Karpas-422 (cell line): Measurements from ENCODE around the gene FAM43A. TPM values are rescaled to one million over a fixed set of nuclear protein-coding genes. Genes with fewer than 3 reads are reported as not detected.

Experiments used
- DNase-seq: peaks from one replicate; pipeline ENCODE4 v3.0.0-alpha.2; 2015
- H2AFZ ChIP-seq: fragments of 200-600 bp; sonication (generic); 2 replicates; pipeline ENCODE4 v1.6.1; 2014; ENCODE audit warnings: antibody characterized with exemption, low read length, mixed read lengths
- H3K27ac ChIP-seq: fragments of 200-600 bp; sonication (generic); 2 replicates; pipeline ENCODE4 v1.5.1; 2014; ENCODE audit warnings: mild to moderate bottlenecking, low read length, moderate library complexity
- H3K27me3 ChIP-seq: fragments of 200-600 bp; sonication (generic); 2 replicates; pipeline ENCODE4 v1.6.1; 2014; ENCODE audit warnings: low read length, mixed read lengths
- H3K36me3 ChIP-seq: fragments of 200-600 bp; sonication (generic); 2 replicates; pipeline ENCODE4 v1.6.1; 2014; ENCODE audit warnings: low read length, mixed read lengths; ENCODE audit not compliant: insufficient read depth
- H3K4me1 ChIP-seq: fragments of 200-600 bp; sonication (generic); 2 replicates; pipeline ENCODE4 v1.6.1; 2014; ENCODE audit warnings: mild to moderate bottlenecking, low read length, mixed read lengths
- H3K4me2 ChIP-seq: fragments of 200-600 bp; sonication (generic); 2 replicates; pipeline ENCODE4 v1.6.1; 2014; ENCODE audit warnings: low read length, low read depth, mild to moderate bottlenecking; ENCODE audit not compliant: poor library complexity, severe bottlenecking
- H3K4me3 ChIP-seq: fragments of 200-600 bp; sonication (generic); 2 replicates; pipeline ENCODE4 v1.5.1; 2014; ENCODE audit warnings: mild to moderate bottlenecking, antibody characterized with exemption, low read length, mixed read lengths
- H3K79me2 ChIP-seq: fragments of 200-600 bp; sonication (generic); 2 replicates; pipeline ENCODE4 v1.6.1; 2014; ENCODE audit warnings: mild to moderate bottlenecking, low read length, mixed read lengths
- H3K9ac ChIP-seq: fragments of 200-600 bp; sonication (generic); 2 replicates; pipeline ENCODE4 v1.6.0; 2014; ENCODE audit warnings: low read length
- H3K9me2 ChIP-seq: fragments of 200-600 bp; sonication (generic), shearing (Covaris generic); replicated peaks from 2 replicates; pipeline ENCODE4 v1.6.0; 2014; ENCODE audit warnings: mild to moderate bottlenecking, low read length, moderate library complexity; ENCODE audit not compliant: insufficient read depth
- H3K9me3 ChIP-seq: fragments of 300-700, 200-600 bp; sonication (generic); 2 replicates; pipeline ENCODE4 v1.6.1; 2014; ENCODE audit warnings: low read length, mixed read lengths
- H4K20me1 ChIP-seq: fragments of 200-600 bp; sonication (generic); 2 replicates; pipeline ENCODE4 v1.6.1; 2014; ENCODE audit warnings: mild to moderate bottlenecking, antibody characterized with exemption, low read length, low read depth; ENCODE audit not compliant: insufficient read depth
- total RNA-seq: library from RNA; depleted of rRNA; stranded (reverse); fragments of >200 nt; shearing (Covaris generic); gene quantifications from 2 replicates; pipeline ENCODE4 v1.2.3, GENCODE V29; 2014; ENCODE audit warnings: low replicate concordance

The FAM43A gene
- total RNA-seq, 1 experiment from 2014 or later = 80.7 TPM

DNA sequence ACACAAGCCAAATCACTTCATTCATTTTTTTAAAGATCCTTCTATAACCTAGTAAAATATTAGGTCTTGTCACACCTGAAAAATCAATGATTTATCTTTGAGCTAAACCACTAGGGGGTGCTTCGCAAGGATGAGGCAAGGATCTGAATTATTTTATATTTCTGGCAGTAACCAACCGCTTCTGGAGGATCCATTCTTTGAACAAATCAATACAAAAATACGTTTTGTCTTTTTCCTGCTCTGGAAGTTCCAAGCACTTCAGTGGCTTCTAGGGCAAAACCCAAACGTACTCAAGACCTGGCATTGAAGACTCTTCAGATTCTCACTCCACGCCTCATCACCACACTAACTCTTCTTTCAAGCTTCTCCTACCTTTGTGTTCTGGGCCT is 14.2 kb upstream of the FAM43A start:
- Histone ChIP-seq H3K27me3 (no peaks in the 10 kb centered on the region), H4K20me1 (peaks cover 8% of the 10 kb centered on the region; the same call in 1 of the 2 replicates), H3K27ac (peak overlapping the region; percentile 70; the same call in 1 of the 2 replicates), H3K9ac (peak overlapping the region; percentile 79), H3K4me1 (peaks cover 32% of the 10 kb centered on the region), H2AFZ (peak overlapping the region; percentile 83; the same call in 1 of the 2 replicates), H3K79me2 (peaks cover 45% of the 10 kb centered on the region), H3K4me2 (peak overlapping the region; percentile 91), H3K4me3 (peak overlapping the region; percentile 75), H3K36me3 (peaks cover 21% of the 10 kb centered on the region; the same call in 1 of the 2 replicates), H3K9me2 (no peaks in the 10 kb centered on the region), H3K9me3 (no peaks in the 10 kb centered on the region)
- peak; percentile 82 for DNase-seq

GRCh38 chr3:194671900-194672808 is 13.5 kb upstream of the FAM43A start, which contains the start of gene LSG1:
Gene LSG1 (minus strand): TSS chr3:194672191. CDS start chr3:194672162, 29 bp downstream.
- Histone ChIP-seq H3K9me3 (no peaks in the 10 kb centered on the region), H3K4me3 (peak within 1 kb of the TSS; percentile 75), H3K27ac (peak within 1 kb of the TSS; percentile 70), H3K4me2 (peak within 1 kb of the TSS; percentile 91), H3K27me3 (no peaks in the 10 kb centered on the region), H3K79me2 (peaks cover 45% of the 10 kb centered on the region), H3K9me2 (no peaks in the 10 kb centered on the region), H2AFZ (peak within 1 kb of the TSS; percentile 83), H4K20me1 (peaks cover 8% of the 10 kb centered on the region; the same call in 1 of the 2 replicates), H3K9ac (peak within 1 kb of the TSS; percentile 79), H3K4me1 (peaks cover 32% of the 10 kb centered on the region), H3K36me3 (peaks cover 18% of the 10 kb centered on the region; the same call in 1 of the 2 replicates)
- DNase-seq = peak; percentile 99

DNA sequence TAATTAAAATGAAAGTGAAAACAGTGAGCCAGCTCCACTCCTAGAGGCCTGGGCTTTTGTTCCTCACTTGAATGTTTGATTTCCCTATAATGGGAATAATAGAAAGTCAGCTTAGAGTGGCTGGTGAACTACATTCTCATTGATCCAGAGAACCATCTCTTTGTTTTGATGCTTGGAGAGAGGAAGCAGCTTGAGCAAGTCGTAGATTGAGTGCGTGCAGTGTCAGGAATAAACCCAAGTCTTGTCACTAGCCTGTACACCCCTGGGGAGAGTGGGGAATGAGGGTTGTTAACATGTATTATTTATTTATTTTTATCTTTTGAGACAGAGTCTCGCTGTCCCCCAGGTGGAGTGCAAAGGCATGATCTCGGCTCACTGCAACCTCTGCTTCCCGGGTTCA is 12.8 kb upstream of the FAM43A start:
- no peaks in the 10 kb centered on the region for H3K9me3 ChIP-seq
- no peak for DNase-seq
- H3K4me3 ChIP-seq = peak overlapping the region; percentile 75
- peaks cover 8% of the 10 kb centered on the region; the same call in 1 of the 2 replicates for H4K20me1 ChIP-seq
- 0 out of 2 replicates have a peak overlapping the region, but pooled peaks have one; percentile 70 for H3K27ac ChIP-seq
- H2AFZ ChIP-seq = 0 out of 2 replicates have a peak overlapping the region, but pooled peaks have one; percentile 83
- H3K9ac ChIP-seq = peak overlapping the region; percentile 79
- peaks cover 42% of the 10 kb centered on the region for H3K79me2 ChIP-seq
- no peaks in the 10 kb centered on the region for H3K9me2 ChIP-seq
- H3K4me1 ChIP-seq = peaks cover 32% of the 10 kb centered on the region
- no peaks in the 10 kb centered on the region for H3K27me3 ChIP-seq
- peaks cover 18% of the 10 kb centered on the region; the same call in 1 of the 2 replicates for H3K36me3 ChIP-seq
- H3K4me2 ChIP-seq = peak overlapping the region; percentile 91

DNA sequence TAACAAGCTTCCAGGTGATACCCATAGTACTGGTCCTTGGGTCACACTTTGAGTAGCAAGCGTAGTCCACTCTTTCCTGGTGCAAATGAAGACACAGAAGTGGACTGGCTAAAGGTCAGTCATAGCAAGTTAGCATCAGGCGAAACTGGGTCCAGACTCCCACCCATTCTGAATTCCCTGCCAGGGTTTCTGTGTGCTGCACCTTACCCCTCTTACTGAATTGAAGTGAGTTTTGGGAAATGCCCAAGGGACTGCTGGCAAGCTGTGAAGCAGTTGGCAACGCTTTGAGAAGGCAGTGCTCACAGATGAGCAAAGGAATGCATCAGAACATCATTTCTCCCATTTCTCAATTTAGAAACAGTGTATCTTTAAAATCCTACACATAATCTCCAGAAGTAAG is 11.9 kb upstream of the FAM43A start:
- Histone ChIP-seq H4K20me1 (peaks cover 8% of the 10 kb centered on the region; the same call in 1 of the 2 replicates), H3K9ac (no peak overlapping the region), H3K36me3 (peaks cover 10% of the 10 kb centered on the region; the same call in 1 of the 2 replicates), H2AFZ (no peak overlapping the region), H3K79me2 (peaks cover 33% of the 10 kb centered on the region), H3K27me3 (no peaks in the 10 kb centered on the region), H3K4me1 (peaks cover 32% of the 10 kb centered on the region), H3K27ac (no peak overlapping the region), H3K9me2 (no peaks in the 10 kb centered on the region), H3K4me3 (no peak overlapping the region), H3K9me3 (no peaks in the 10 kb centered on the region), H3K4me2 (no peak overlapping the region)
- no peak for DNase-seq

DNA sequence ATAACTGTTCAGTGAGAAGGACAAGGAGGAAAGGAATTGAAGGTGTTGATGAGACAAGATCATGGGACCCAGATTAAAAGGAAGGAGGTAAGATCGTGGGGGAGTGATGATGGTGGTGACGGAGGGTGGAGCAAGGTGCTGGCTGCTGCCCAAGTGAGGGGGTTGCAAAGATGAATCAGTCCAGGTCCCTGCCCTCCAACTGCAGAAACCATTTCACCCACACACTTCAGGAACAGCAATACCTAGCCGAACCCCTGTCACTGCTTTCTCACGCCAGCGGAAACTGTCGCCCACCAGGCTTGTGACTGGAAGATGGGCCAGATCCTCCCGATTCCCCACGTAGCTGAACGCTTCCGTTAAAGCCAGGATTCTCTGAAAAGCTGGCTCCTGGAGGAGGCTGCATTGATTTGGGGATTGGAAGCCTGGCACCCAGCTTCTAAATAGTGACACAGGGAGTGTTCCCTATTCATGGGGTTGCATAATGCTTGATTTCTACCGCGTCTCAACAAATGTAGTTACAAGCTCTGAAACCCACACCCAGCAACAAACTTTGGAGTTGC is 10.5 kb upstream of the FAM43A start:
- Histone ChIP-seq H3K9me3 (no peaks in the 10 kb centered on the region), H3K27ac (no peak overlapping the region), H3K36me3 (no peaks in the 10 kb centered on the region), H3K9me2 (no peaks in the 10 kb centered on the region), H3K4me1 (peaks cover 31% of the 10 kb centered on the region), H3K4me3 (peak overlapping the region; percentile 5; the same call in 1 of the 2 replicates), H3K27me3 (no peaks in the 10 kb centered on the region), H3K79me2 (peaks cover 19% of the 10 kb centered on the region), H2AFZ (peak overlapping the region; percentile 78), H3K9ac (peak overlapping the region; percentile 31), H3K4me2 (peak overlapping the region; percentile 40), H4K20me1 (peaks cover 8% of the 10 kb centered on the region; the same call in 1 of the 2 replicates)
- no peak for DNase-seq

GRCh38 chr3:194675680-194676079 is 10.0 kb upstream of the FAM43A start:
- H3K9me2 ChIP-seq = no peaks in the 10 kb centered on the region

GRCh38 chr3:194676471-194676870 is 9.2 kb upstream of the FAM43A start:
- H3K4me1 ChIP-seq = peaks cover 19% of the 10 kb centered on the region
- no peak overlapping the region for H3K4me3 ChIP-seq
- H3K27ac ChIP-seq = no peak overlapping the region
- no peaks in the 10 kb centered on the region for H3K27me3 ChIP-seq
- H3K79me2 ChIP-seq = peaks cover 6% of the 10 kb centered on the region
- H3K9me2 ChIP-seq = no peaks in the 10 kb centered on the region
- H2AFZ ChIP-seq = no peak overlapping the region
- DNase-seq = no peak
- no peaks in the 10 kb centered on the region; the same call in 1 of the 2 replicates for H4K20me1 ChIP-seq
- H3K9me3 ChIP-seq = no peaks in the 10 kb centered on the region
- H3K9ac ChIP-seq = no peak overlapping the region
- H3K36me3 ChIP-seq = no peaks in the 10 kb centered on the region
- no peak overlapping the region for H3K4me2 ChIP-seq

More at GRCh38 chr3:194675680-194676079, 10.0 kb upstream of the FAM43A start:
- Histone ChIP-seq H3K79me2 (peaks cover 14% of the 10 kb centered on the region), H3K9ac (peak overlapping the region; percentile 31), H2AFZ (peak overlapping the region; percentile 78), H3K4me3 (peak overlapping the region; percentile 5; the same call in 1 of the 2 replicates), H3K4me2 (peak overlapping the region; percentile 40), H3K36me3 (no peaks in the 10 kb centered on the region), H3K27me3 (no peaks in the 10 kb centered on the region), H3K4me1 (peaks cover 26% of the 10 kb centered on the region), H3K27ac (no peak overlapping the region), H3K9me3 (no peaks in the 10 kb centered on the region), H4K20me1 (peaks cover 7% of the 10 kb centered on the region; the same call in 1 of the 2 replicates)
- no peak for DNase-seq
